Umbilical cord (tissue), 2 donors: ENCODE data around the gene KCTD12. TPM values are rescaled to one million over a fixed set of nuclear protein-coding genes. Genes with fewer than 3 reads are reported as not detected.
"Not testable (repeated sequence)": the region's sequence is repeated elsewhere in the genome, so short reads cannot be mapped to it uniquely, and the experiment has no call there.

Experiments
- DNase-seq: peaks from one replicate; pipeline ENCODE4 v3.0.0-alpha.2; 2015; ENCODE audit warnings: low spot score
- total RNA-seq: library from RNA; depleted of rRNA; stranded (reverse); fragments of >200 nt; gene quantifications from one replicate; pipeline ENCODE4 v1.2.3, GENCODE V29; 2014; ENCODE audit warnings: low replicate concordance; ENCODE audit not compliant: insufficient read depth

The KCTD12 gene
- total RNA-seq: 144 TPM

GRCh38 chr13:76886292-76887075, at the start of gene KCTD12:
Gene KCTD12, minus strand, starts transcription at chr13:76886405. Its CDS starts 257 bp downstream, at chr13:76886148.
- DNase-seq: peak; percentile 97

GRCh38 chr13:76934671-76935070, 48.5 kb upstream of the KCTD12 start:
- no peak for DNase-seq

- DNase-seq: no peak
These were observed 45.9 kb upstream of the KCTD12 start for GRCh38 chr13:76932076-76932475.

DNA sequence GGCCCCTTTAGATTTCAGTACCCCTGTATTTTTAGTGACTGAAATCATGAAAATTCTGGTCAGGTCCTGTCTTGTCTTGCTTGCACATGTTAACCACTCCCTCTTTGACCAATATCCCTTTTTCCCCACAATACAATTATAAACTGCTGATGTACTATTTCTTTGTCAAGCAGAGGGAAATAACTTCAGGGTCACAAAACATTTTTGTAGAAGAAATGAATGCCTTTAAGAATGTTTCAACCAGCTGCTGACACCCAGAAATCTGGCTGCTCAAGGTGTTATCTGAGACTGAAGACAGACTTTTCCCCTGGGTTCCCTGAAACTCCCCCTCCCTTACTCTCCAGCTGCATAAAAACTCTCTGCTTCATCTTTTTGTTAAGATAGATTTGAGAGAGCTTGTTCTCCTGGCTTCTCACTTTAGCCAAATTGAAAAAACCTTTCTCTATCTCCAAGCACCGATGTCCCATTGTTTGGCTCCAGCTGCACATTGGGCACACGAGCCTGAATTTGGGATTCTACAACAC, 43.7 kb upstream of the KCTD12 start:
- DNase-seq: no peak

DNA sequence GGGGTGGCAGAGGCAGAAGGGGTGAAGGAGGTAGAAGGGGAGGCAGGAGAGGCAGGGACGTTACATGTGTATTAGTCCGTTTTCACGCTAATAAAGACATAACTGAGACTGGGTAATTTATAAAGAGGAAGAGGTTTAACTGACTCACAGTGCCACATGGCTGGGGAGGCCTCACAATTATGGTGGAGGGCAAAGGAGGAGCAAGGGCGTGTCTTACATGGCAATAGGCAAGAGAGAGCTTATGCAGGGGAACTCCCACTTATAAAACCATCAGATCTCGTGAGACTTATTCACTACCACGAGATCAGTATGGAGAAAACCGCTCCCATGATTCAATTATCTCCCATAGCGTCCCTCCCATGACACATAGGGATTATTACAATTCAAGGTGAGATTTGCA, 43.1 kb upstream of the KCTD12 start:
- DNase-seq: no peak

- no peak for DNase-seq
These were observed 42.3 kb upstream of the KCTD12 start for GRCh38 chr13:76928456-76928855.

- DNase-seq: no peak
These were observed 41.8 kb upstream of the KCTD12 start for GRCh38 chr13:76927955-76928354.

DNA sequence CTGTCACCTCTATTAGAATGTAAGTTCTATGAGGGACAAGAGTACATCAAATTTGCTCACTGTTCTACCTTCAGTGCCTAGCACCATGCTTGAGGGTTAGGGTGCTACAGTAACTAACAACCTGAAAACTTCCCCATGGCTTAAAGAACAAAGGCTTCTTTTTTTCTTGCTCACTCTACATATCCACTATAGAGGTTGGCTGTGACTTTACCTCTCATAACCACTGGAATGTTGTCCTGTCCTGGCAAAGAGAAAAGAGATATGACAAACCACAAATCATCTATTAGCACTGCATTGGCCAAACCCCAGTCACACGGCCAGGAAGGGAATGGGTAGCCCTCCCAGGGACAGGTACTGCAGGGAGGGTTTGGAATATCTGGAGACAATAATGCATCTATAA, 38.9 kb upstream of the KCTD12 start:
- no peak for DNase-seq

GRCh38 chr13:76921516-76921915, 35.3 kb upstream of the KCTD12 start:
- DNase-seq: no peak

DNA sequence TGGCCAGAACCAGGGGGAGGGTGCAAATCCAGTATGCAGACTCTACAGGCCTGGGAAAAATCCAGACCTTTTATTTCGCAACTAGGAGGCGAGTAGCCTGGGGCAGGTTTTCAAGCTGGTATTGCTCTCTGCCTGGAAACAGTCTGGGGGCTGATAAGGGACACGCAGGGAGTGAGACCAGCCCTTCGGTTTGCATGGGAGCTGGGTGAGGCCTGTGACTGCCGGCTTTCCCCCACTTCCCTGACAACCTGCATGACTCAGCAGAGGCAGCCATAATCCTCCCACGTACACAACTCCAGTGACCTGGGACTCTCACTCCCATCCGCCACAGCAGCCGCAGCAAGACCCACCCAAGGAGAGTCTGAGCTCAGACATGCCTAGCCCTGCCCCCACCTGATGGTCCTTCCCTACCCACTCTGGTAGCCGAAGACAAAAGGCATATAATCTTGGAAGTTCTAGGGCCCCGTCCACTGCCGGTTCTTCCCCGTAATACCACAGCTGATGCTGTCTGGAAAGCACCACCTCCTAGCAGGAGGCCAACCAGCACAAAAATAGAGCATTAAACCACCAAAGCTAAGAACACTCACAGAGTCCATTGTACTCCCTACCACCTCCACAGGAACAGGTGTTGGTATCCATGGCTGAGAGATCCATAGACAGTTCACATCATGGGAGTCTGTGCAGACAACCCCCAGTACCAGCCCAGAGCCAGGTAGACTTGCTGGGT, 31.7 kb upstream of the KCTD12 start:
- peak; percentile 21 for DNase-seq

DNA sequence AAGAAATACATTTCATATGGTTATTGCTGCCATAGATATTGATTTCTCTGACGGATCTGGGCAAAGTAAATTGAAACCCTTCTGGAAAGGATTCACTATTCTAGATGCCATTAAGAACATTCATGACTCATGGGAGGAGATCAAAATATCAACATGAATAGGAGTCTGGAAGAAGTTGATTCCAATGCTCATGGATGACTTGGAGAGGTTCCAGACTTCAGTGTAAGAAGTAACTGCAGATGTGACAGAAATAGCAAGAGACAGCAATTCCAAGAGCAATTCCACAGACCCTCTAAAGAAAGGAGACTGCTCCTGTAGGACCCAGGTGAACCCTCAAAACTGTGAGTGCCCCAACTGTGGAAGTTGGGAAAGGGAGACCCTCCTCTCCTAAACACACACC, 30.9 kb upstream of the KCTD12 start:
- DNase-seq: peak; percentile 19

GRCh38 chr13:76913898-76914297, 27.7 kb upstream of the KCTD12 start:
- no peak for DNase-seq

DNA sequence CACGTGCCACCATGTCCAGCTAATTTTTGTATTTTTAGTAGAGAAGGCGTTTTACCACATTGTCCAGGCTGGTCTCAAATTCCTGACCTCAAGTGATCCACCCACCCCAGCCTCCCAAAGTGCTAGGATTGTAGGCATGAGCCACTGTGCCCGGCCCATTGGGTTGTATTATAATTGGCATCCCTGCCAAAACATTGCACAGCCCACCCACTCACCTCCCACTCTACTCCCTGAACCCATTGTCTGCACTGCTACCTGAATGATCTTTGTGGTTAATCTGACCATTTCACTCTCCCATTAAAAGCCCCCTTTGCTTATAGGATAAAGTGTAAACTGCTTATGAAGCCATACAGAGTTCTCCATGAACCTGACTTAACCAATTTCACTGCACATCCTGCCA, 26.3 kb upstream of the KCTD12 start:
- no peak for DNase-seq

DNA sequence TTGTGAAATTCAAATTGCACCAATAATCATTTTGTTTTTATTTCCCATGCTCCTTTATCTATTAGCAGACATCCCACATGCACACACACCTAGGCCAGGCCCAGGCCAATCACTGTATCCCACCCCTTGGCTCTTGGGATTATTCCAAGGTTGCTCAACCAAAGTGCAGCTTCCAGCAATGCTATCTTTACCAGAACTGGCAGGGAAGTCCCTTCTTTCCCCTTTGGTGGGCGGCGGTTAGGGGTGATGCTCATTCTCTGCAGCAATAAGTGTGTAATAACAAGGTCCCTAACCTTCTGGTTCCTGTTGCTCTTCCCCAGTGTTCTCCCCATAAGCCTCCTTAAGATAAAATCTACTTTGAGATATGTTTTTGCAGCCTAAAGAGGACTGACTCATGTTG, 18.3 kb upstream of the KCTD12 start:
- peak; percentile 81 for DNase-seq

DNA sequence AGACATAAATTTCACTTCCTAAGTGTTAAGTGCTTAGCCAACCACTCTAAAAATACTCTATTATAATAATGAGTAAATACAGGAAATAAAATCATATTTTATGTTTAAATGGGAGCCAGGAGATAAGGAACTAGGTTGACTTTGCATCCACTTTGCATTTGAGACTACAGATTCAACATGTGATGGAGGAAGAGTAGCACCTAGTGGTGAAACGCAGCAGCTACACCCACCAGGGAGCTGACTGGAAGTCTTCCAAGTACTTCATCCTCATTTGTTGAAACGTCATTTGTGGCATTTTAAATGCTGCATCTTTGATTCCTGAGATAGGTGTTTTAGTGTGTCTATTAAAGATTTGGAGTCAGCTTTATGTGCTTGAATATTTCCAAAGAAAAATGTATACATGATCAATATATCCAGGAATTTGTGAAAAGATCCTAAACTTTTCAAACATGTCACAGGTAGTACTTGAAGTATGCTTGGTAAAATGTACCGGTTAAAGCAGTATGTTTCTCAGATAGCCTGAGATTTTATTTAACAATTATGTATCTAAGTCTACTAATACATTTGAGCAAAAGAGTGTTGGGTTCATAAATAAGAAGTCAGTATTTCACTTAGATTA, 17.4 kb upstream of the KCTD12 start:
- peak; percentile 84 for DNase-seq

DNA sequence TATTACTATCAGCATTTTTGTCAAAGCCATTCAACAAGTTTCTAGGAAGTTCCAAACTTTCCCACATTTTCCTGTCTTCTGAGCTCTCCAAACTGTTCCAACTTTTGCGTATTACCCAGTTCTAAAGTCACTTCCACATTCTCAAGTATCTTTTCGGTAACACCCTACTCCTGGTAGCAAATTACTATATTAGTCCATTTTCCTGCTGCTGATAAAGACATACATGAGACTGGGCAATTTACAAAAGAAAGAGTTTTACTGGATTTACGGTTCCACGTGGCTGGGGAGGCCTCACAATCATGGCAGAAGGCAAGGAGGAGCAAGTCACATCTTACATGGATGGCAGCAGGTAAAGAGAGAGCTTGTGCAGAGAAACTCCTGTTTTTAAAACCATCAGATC, 12.9 kb upstream of the KCTD12 start:
- DNase-seq: not testable (repeated sequence)

- not testable (repeated sequence) for DNase-seq
These were observed 11.0 kb upstream of the KCTD12 start for GRCh38 chr13:76897171-76897570.

GRCh38 chr13:76894401-76895110, 8.4 kb upstream of the KCTD12 start:
- DNase-seq: no peak

GRCh38 chr13:76892488-76892887, 6.3 kb upstream of the KCTD12 start:
- DNase-seq: no peak

- no peak for DNase-seq
These were observed 3.8 kb upstream of the KCTD12 start for GRCh38 chr13:76890021-76890420.

DNA sequence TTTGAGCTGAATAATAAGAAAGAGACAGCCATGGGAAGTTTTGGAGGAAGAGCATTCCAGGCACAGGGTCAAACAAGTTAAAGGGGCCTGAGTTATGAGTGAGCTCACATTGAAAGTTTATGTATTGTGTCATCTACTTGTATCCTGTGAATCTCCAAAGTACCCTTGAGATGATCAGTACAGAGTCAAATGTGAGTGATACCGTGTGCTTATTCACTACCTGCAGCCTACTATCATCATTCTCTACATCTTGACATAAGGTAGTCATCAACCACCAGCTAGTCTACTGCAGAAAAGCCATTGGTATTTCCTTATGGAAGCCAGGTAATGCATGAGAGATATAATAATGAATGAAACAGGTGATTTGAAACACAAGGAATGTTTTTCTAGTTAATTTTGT, 3.0 kb upstream of the KCTD12 start:
- DNase-seq: no peak

DNA sequence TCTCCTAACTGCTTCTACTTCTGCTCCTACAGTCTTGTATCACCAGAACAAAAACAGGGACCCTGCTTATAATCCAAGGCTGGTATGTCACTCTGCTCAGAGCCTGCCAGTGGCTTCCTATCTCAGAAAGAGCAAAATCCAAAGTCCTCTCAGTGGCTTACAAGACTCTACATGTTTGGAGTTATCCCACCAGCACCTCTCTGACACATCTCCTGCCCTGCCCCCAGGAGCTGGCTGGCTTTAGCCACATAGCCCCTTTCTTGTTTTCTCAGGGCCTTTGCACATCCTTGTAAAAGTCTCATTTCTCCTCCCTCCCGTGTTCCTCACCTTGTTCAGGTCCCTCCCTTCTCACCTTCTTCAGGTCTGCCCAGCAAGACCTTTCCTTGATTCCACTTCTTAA, 2.2 kb upstream of the KCTD12 start:
- no peak for DNase-seq
